IMR-90 (cell line): ENCODE data around the gene ECM2. TPM values are rescaled to one million over a fixed set of nuclear protein-coding genes. Genes with fewer than 3 reads are reported as not detected.

Source experiments
- ATAC-seq: fragments of 200-7000 bp; cut with Tn5 transposase; 2 replicates; pipeline ENCODE4 v1.9.1; 2020; ENCODE audit warnings: low read depth, mild to moderate bottlenecking, moderate library complexity
- BruUV-seq: library from RNA; stranded (reverse); fragments of 400-500 nt; replicated peaks from 2 replicates; lab custom pipeline; 2021; lab: Mats Ljungman, UMichigan
- CTCF ChIA-PET: fragments of 300-600 bp; formaldehyde crosslinking; extraction: SDS; loops from one replicate; lab custom pipeline; 2021; ENCODE audit warnings: antibody characterized with exemption; lab: Yijun Ruan, JAX
- POLR2A ChIA-PET: fragments of 300-600 bp; sonication (Branson Sonifier 250); formaldehyde crosslinking; loops from one replicate; lab custom pipeline; 2022; ENCODE audit warnings: antibody characterized with exemption; ENCODE audit not compliant: unreplicated experiment; lab: Charles Lee
- DNase-seq: peaks from one replicate; pipeline ENCODE4 v3.0.0; 2013
- H2AFZ ChIP-seq: replicated peaks from 2 replicates; pipeline ENCODE3; 2013; ENCODE audit warnings: low read length, mild to moderate bottlenecking; ENCODE audit not compliant: poor library complexity
- H2AK5ac ChIP-seq: 2 replicates; pipeline ENCODE4 v1.6.1; 2013; ENCODE audit warnings: low read depth, low read length, inconsistent platforms
- H2AK9ac ChIP-seq: replicated peaks from 2 replicates; pipeline ENCODE3; 2013; ENCODE audit warnings: mild to moderate bottlenecking, low read depth, low read length, moderate library complexity; ENCODE audit not compliant: poor library complexity
- H2BK120ac ChIP-seq: 2 replicates; pipeline ENCODE4 v1.6.1; 2013; ENCODE audit warnings: low read depth, low read length, inconsistent platforms
- H2BK15ac ChIP-seq: 3 replicates; pipeline ENCODE4 v1.6.1; 2013; ENCODE audit warnings: low read depth, low read length, inconsistent platforms
- H2BK20ac ChIP-seq: 2 replicates; pipeline ENCODE4 v1.6.1; 2013; ENCODE audit warnings: low read depth, mild to moderate bottlenecking, inconsistent platforms, low read length, moderate library complexity
- H2BK5ac ChIP-seq: 2 replicates; pipeline ENCODE4 v1.6.1; 2013; ENCODE audit warnings: mild to moderate bottlenecking, low read depth, low read length, inconsistent platforms; ENCODE audit not compliant: poor library complexity, severe bottlenecking
- H3K14ac ChIP-seq: replicated peaks from 2 replicates; pipeline ENCODE4 v1.6.1; 2013; ENCODE audit warnings: low read depth, low read length, inconsistent platforms
- H3K18ac ChIP-seq: 2 replicates; pipeline ENCODE4 v1.6.1; 2013; ENCODE audit warnings: low read depth, low read length, control low read depth
- H3K23ac ChIP-seq: 2 replicates; pipeline ENCODE4 v1.6.1; 2013; ENCODE audit warnings: low read depth, low read length, inconsistent platforms
- H3K27ac ChIP-seq: 2 replicates; pipeline ENCODE4 v1.5.1; 2013; ENCODE audit warnings: mild to moderate bottlenecking, control low read depth, low read length; ENCODE audit not compliant: insufficient read depth
- H3K27me3 ChIP-seq: 2 replicates; pipeline ENCODE4 v1.6.1; 2013; ENCODE audit warnings: low read length; ENCODE audit not compliant: control insufficient read depth, insufficient read depth
- H3K36me3 ChIP-seq: 2 replicates; pipeline ENCODE4 v1.6.1; 2013; ENCODE audit warnings: low read length, mixed read lengths; ENCODE audit not compliant: control insufficient read depth, insufficient read depth
- H3K4ac ChIP-seq: 2 replicates; pipeline ENCODE4 v1.6.1; 2013; ENCODE audit warnings: low read depth, low read length, inconsistent platforms
- H3K4me1 ChIP-seq: 2 replicates; pipeline ENCODE4 v1.6.1; 2013; ENCODE audit warnings: low read length, mixed read lengths; ENCODE audit not compliant: control insufficient read depth, insufficient read depth
- H3K4me2 ChIP-seq: 2 replicates; pipeline ENCODE4 v1.6.1; 2013; ENCODE audit warnings: low read depth, mild to moderate bottlenecking, control low read depth, low read length, moderate library complexity
- H3K4me3 ChIP-seq: 2 replicates; pipeline ENCODE4 v1.5.1; 2013; ENCODE audit warnings: low read depth, mild to moderate bottlenecking, control low read depth, low read length, moderate library complexity; ENCODE audit not compliant: insufficient read depth
- H3K56ac ChIP-seq: 2 replicates; pipeline ENCODE4 v1.6.1; 2013; ENCODE audit warnings: low read length, inconsistent platforms; ENCODE audit not compliant: insufficient read depth; ENCODE audit errors: extremely low read depth
- H3K79me1 ChIP-seq, 2 experiments: 2 replicates each; pipeline ENCODE4 v1.6.1; 2013; ENCODE audit warnings: low read length in 2 of 2, inconsistent platforms in 1 of 2, low read depth in 1 of 2
- H3K9ac ChIP-seq: 2 replicates; pipeline ENCODE4 v1.6.1; 2013; ENCODE audit warnings: low read depth, low read length, control low read depth
- H3K9me1 ChIP-seq: 2 replicates; pipeline ENCODE4 v1.6.1; 2013; ENCODE audit warnings: low read length, inconsistent platforms; ENCODE audit not compliant: insufficient read depth
- H3K9me3 ChIP-seq: 2 replicates; pipeline ENCODE4 v1.6.1; 2013; ENCODE audit warnings: low read length; ENCODE audit not compliant: control insufficient read depth, insufficient read depth
- H4K20me1 ChIP-seq: 2 replicates; pipeline ENCODE4 v1.6.1; 2013; ENCODE audit warnings: low read length, inconsistent platforms; ENCODE audit not compliant: insufficient read depth
- H4K5ac ChIP-seq: 2 replicates; pipeline ENCODE4 v1.6.1; 2013; ENCODE audit warnings: mild to moderate bottlenecking, low read depth, low read length, control low read depth
- H4K8ac ChIP-seq, 2 experiments: 2 replicates each; pipeline ENCODE4 v1.6.1; 2013; ENCODE audit warnings: low read depth in 2 of 2, low read length in 2 of 2, control low read depth in 1 of 2, inconsistent platforms in 1 of 2
- H4K91ac ChIP-seq: 2 replicates; pipeline ENCODE4 v1.6.1; 2013; ENCODE audit warnings: low read depth, low read length, inconsistent platforms; ENCODE audit not compliant: insufficient read depth
- MAZ ChIP-seq: IDR thresholded peaks from 2 replicates; pipeline ENCODE4 v1.6.1; 2012; ENCODE audit warnings: low read depth, mild to moderate bottlenecking, low read length, improper control_type of control experiment, moderate library complexity, borderline replicate concordance
- SMC3 ChIP-seq: fragments of 150-350 bp; IDR thresholded peaks from 2 replicates; pipeline ENCODE4 v1.6.1; 2016; ENCODE audit warnings: low read depth, mild to moderate bottlenecking, antibody characterized with exemption, low read length, moderate library complexity
- WGBS, 2 experiments: methylation state at CpG; one replicate each; pipeline versions ENCODE4 v1.1.5 to v1.1.7; 2013; ENCODE audit warnings: missing lambda C conversion rate in 2 of 2; ENCODE audit not compliant: insufficient read length in 1 of 2; ENCODE audit errors: extremely low coverage in 2 of 2; 5-methylcytosine and 5-hydroxymethylcytosine counted together
- dilution Hi-C: fragments of 300-500 bp; cut with HindIII; formaldehyde crosslinking; loops from one replicate; pipeline ENCODE4 v1.14.3; 2018; ENCODE audit warnings: low sequenced_read_pairs; ENCODE audit not compliant: unreplicated experiment
- in situ Hi-C: fragments of 300-500 bp; cut with MboI; formaldehyde crosslinking; loops from 3 replicates; pipeline ENCODE4 v1.14.3; 2019; ENCODE audit warnings: low sequenced_read_pairs, inconsistent platforms, mixed read lengths
- intact Hi-C: fragments of 100-400 bp; cut with micrococcal nuclease; formaldehyde crosslinking; loops from 2 replicates; pipeline ENCODE4 v1.10.0; 2022
- polyA plus RNA-seq, 3 experiments: library from polyadenylated mRNA; depleted of rRNA; stranded (reverse); fragments of >200 nt; gene quantifications; 2 replicates each; pipeline ENCODE4 v1.2.3, GENCODE V29; 2012; ENCODE audit warnings: low replicate concordance in 1 of 3
- total RNA-seq: library from RNA; depleted of rRNA; stranded (reverse); fragments of >200 nt; gene quantifications from 2 replicates; pipeline ENCODE4 v1.2.3, GENCODE V29; 2012

ECM2 gene
- total and polyA plus RNA-seq, 2 of the 4 experiments (the other 2 are of a cell fraction), result 0.26 to 0.36 TPM

- no CpG with 5 or more reads among the region's 5 CpGs for WGBS, 2 experiments
- BruUV-seq, result no TSS peak
- H3K79me1 ChIP-seq, result peaks cover 0 to 2% of the 10 kb centered on the region in 2 experiments; a peak in 1 of 4 replicates
- peak overlapping the region; percentile 77 for H4K5ac ChIP-seq
- peak overlapping the region; percentile 79 for H2AK5ac ChIP-seq
- ChIA-PET CTCF (no interaction called here), POLR2A (no interaction called here)
- peak overlapping the region; percentile 90 for H3K27ac ChIP-seq
- peak overlapping the region; percentile 37; the same call in 1 of the 2 replicates for H3K23ac ChIP-seq
- H3K18ac ChIP-seq, result peak overlapping the region; percentile 97
- DNase-seq (peak; percentile 46), ATAC-seq (peak; percentile 64)
- H3K27me3 ChIP-seq, result no peaks in the 10 kb centered on the region
- TF ChIP-seq SMC3, result no peak
- no peak for TF ChIP-seq MAZ
- H3K9me3 ChIP-seq, result no peaks in the 10 kb centered on the region
- peaks cover 18% of the 10 kb centered on the region for H3K4me1 ChIP-seq
- no peak overlapping the region for H3K4me3 ChIP-seq
- H4K91ac ChIP-seq, result peak overlapping the region; percentile 51; the same call in 1 of the 2 replicates
- no peak overlapping the region for H3K56ac ChIP-seq
- peak overlapping the region; percentile 15 for H2AFZ ChIP-seq
- H2BK5ac ChIP-seq, result peak overlapping the region; percentile 6
- peak overlapping the region; percentile 73 for H2BK120ac ChIP-seq
- no peak overlapping the region for H2AK9ac ChIP-seq
- in situ Hi-C loops, result no loop called here
- H3K4me2 ChIP-seq, result peak overlapping the region; percentile 44
- peak overlapping the region; percentile 61; the same call in 1 of the 3 replicates for H2BK15ac ChIP-seq
- intact Hi-C loops, result no loop called here
- H2BK20ac ChIP-seq, result peak overlapping the region; percentile 73
- peaks cover 7% of the 10 kb centered on the region for H3K9me1 ChIP-seq
- dilution Hi-C loops, result no loop called here
- H3K4ac ChIP-seq, result peak overlapping the region; percentile 51
- H3K36me3 ChIP-seq, result no peaks in the 10 kb centered on the region
- peak overlapping the region; percentile 33 for H3K9ac ChIP-seq
- peak overlapping the region; percentile 79 for H3K14ac ChIP-seq
- H4K20me1 ChIP-seq, result no peaks in the 10 kb centered on the region
- H4K8ac ChIP-seq, result peak overlapping the region; percentile 55 to 66; a peak in 2 of 4 replicates
These were observed 51.9 kb downstream of the ECM2 start for GRCh38 chr9:92483627-92484545.
